ENCODE measurements around the gene PTPRG. TPM values are rescaled to one million over a fixed set of nuclear protein-coding genes. Genes with fewer than 3 reads are reported as not detected.

PTPRG gene
- total RNA-seq, 1 experiment from 2014 or later, result 69.3 TPM

DNA sequence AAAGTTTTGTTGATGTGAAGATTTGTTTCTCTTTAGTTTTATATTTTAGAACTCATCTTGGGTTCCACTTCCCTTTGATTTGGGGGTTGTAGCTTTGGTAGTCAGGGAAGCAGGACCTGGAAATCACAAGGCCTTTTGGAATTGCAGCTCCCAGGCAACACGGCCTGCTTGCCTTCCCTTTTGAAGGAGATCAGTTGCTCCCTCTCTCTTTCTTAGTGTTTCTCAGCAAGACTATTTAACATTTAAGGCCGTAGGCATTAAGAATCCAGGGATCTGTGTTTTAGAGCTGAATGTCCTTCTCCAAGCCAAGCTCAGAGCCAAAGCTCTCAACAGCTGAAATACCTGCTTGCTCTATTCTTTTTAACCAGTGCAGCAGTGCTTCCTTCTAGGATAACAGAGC is 310.3 kb downstream of the PTPRG start:
- no peak overlapping the region for H3K18ac ChIP-seq (ENCODE audit: insufficient read length, low read depth, low read length)
- no peak for DNase-seq
- no peaks in the 10 kb centered on the region for H4K20me1 ChIP-seq (ENCODE audit: control insufficient read depth, insufficient read depth, insufficient read length)
- H3K4me3 Mint-ChIP-seq, result peak overlapping the region in 1 of 2 experiments; percentile 63; a peak in 3 of 5 replicates
- H3K9me3 Mint-ChIP-seq, result no peaks in the 10 kb centered on the region
- H3K27ac Mint-ChIP-seq, result peak overlapping the region; percentile 94 to 99 (median 99)
- no peak overlapping the region for H2BK12ac ChIP-seq (ENCODE audit: insufficient read length, low read depth, low read length)
- no peak overlapping the region for H4K91ac ChIP-seq (ENCODE audit: insufficient read length, low read depth, low read length)
- peak overlapping the region; percentile 28 for H3K4me2 ChIP-seq (ENCODE audit: insufficient read depth, insufficient read length, low read length)
- H3K56ac ChIP-seq (ENCODE audit: insufficient read length, low read depth, low read length), result no peak overlapping the region
- no peak overlapping the region for H3T11ph ChIP-seq (ENCODE audit: low read length)
- TF ChIP-seq, protein P1, sequence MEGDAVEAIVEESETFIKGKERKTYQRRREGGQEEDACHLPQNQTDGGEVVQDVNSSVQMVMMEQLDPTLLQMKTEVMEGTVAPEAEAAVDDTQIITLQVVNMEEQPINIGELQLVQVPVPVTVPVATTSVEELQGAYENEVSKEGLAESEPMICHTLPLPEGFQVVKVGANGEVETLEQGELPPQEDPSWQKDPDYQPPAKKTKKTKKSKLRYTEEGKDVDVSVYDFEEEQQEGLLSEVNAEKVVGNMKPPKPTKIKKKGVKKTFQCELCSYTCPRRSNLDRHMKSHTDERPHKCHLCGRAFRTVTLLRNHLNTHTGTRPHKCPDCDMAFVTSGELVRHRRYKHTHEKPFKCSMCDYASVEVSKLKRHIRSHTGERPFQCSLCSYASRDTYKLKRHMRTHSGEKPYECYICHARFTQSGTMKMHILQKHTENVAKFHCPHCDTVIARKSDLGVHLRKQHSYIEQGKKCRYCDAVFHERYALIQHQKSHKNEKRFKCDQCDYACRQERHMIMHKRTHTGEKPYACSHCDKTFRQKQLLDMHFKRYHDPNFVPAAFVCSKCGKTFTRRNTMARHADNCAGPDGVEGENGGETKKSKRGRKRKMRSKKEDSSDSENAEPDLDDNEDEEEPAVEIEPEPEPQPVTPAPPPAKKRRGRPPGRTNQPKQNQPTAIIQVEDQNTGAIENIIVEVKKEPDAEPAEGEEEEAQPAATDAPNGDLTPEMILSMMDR (conservative IDR thresholded peaks at IDR 0.05), result no peak
- H4K8ac ChIP-seq (replicated peaks; ENCODE audit: insufficient read length, low read depth, low read length), result no peak overlapping the region
- no peaks in the 10 kb centered on the region for H3K9me3 ChIP-seq (ENCODE audit: control insufficient read depth, low read depth, low read length)
- no peak overlapping the region for H3K23ac ChIP-seq (ENCODE audit: insufficient read length, low read depth, low read length)
- no peaks in the 10 kb centered on the region for H3K27me3 ChIP-seq (ENCODE audit: insufficient read depth, low read length)
- H3K4me1 Mint-ChIP-seq, result peaks cover 87 to 91% of the 10 kb centered on the region in 2 experiments
- H3K14ac ChIP-seq (ENCODE audit: insufficient read depth, low read length), result no peak overlapping the region
- no peak overlapping the region for H2BK20ac ChIP-seq (ENCODE audit: low read depth, low read length, poor library complexity, severe bottlenecking)
- H2BK120ac ChIP-seq (ENCODE audit: low read depth, low read length, poor library complexity, severe bottlenecking), result peak overlapping the region; percentile 83
- H3K79me1 ChIP-seq (ENCODE audit: insufficient read depth, low read depth, low read length, poor library complexity, severe bottlenecking), result peaks cover 3% of the 10 kb centered on the region
- H3K79me2 ChIP-seq (ENCODE audit: insufficient read depth, low read length), result peaks cover 28% of the 10 kb centered on the region; the same call in 1 of the 2 replicates
- H2AFZ ChIP-seq (ENCODE audit: low read length), result no peak overlapping the region
- peak overlapping the region; percentile 94 for H3K27ac ChIP-seq (ENCODE audit: insufficient read length, low read depth, low read length)
- no peak overlapping the region for H3K4ac ChIP-seq (ENCODE audit: low read depth, low read length)
- H3K4me1 ChIP-seq (ENCODE audit: insufficient read depth, low read length), result peaks cover 30% of the 10 kb centered on the region
- H2AK5ac ChIP-seq (ENCODE audit: insufficient read length, low read length), result no peak overlapping the region
- peaks cover 3 to 5% (median 5%) of the 10 kb centered on the region in 3 experiments; a peak in 4 of 7 replicates for H3K36me3 Mint-ChIP-seq (ENCODE audit: insufficient read depth in 1 of 3, low read depth in 3 of 3)
- H3K23me2 ChIP-seq (ENCODE audit: insufficient read length, low read depth, low read length, poor library complexity, severe bottlenecking), result no peaks in the 10 kb centered on the region
- no peak overlapping the region for H3K9ac ChIP-seq (ENCODE audit: extremely low read depth, insufficient read length, low read length)
- no peak overlapping the region for H4K5ac ChIP-seq (ENCODE audit: insufficient read length, low read depth, low read length)
- no CpG with 5 or more reads among the region's 2 CpGs for WGBS (ENCODE audit: extremely low coverage, insufficient read length, low lambda C conversion rate)
- no peaks in the 10 kb centered on the region for H3K27me3 Mint-ChIP-seq (ENCODE audit: low read depth)
- peak overlapping the region; percentile 9 for H2BK5ac ChIP-seq (ENCODE audit: insufficient read length, low read length)
- no peak overlapping the region for H2BK15ac ChIP-seq (ENCODE audit: low read depth, low read length)
